ENCODE data around the gene ARGLU1.
A peak's percentile ranks its signal among the peaks of the same experiment; 100 is the strongest.

ARGLU1 gene

GRCh38 chr13:106567474-106568298 is at the start of gene ARGLU1:
TSS of gene ARGLU1 (minus strand) at chr13:106568137. CDS start at chr13:106567919, 218 bp downstream.
- no peak for TF ChIP-seq CTCF (IDR thresholded peaks at IDR 0.05; ENCODE audit: low read depth, low read length, missing control alignments)
- peak; percentile 63 for DNase-seq (ENCODE audit: extremely low read depth, low read depth)
- H3K4me3 ChIP-seq (replicated peaks; ENCODE audit: low read depth, low read length) = peak within 1 kb of the TSS; percentile 93

GRCh38 chr13:106617561-106617960 is 49.6 kb upstream of the ARGLU1 start:
- no peak overlapping the region for H3K4me3 ChIP-seq (replicated peaks; ENCODE audit: low read depth, low read length)
- no peak for TF ChIP-seq CTCF (IDR thresholded peaks at IDR 0.05; ENCODE audit: low read depth, low read length, missing control alignments)
- no peak for DNase-seq (ENCODE audit: extremely low read depth, low read depth)

- DNase-seq (ENCODE audit: extremely low read depth, low read depth) = no peak
- H3K4me3 ChIP-seq (replicated peaks; ENCODE audit: low read depth, low read length) = no peak overlapping the region
- TF ChIP-seq CTCF (IDR thresholded peaks at IDR 0.05; ENCODE audit: low read depth, low read length, missing control alignments) = no peak
Measured at GRCh38 chr13:106616729-106617128, 48.8 kb upstream of the ARGLU1 start.

GRCh38 chr13:106614874-106615273 is 46.9 kb upstream of the ARGLU1 start:
- no peak overlapping the region for H3K4me3 ChIP-seq (replicated peaks; ENCODE audit: low read depth, low read length)
- no peak for TF ChIP-seq CTCF (IDR thresholded peaks at IDR 0.05; ENCODE audit: low read depth, low read length, missing control alignments)
- DNase-seq (ENCODE audit: extremely low read depth, low read depth) = no peak

- TF ChIP-seq CTCF (IDR thresholded peaks at IDR 0.05; ENCODE audit: low read depth, low read length, missing control alignments) = no peak
- no peak for DNase-seq (ENCODE audit: extremely low read depth, low read depth)
- no peak overlapping the region for H3K4me3 ChIP-seq (replicated peaks; ENCODE audit: low read depth, low read length)
Measured at GRCh38 chr13:106612688-106613087, 44.8 kb upstream of the ARGLU1 start.

GRCh38 chr13:106610486-106610885 is 42.5 kb upstream of the ARGLU1 start:
- no peak for TF ChIP-seq CTCF (IDR thresholded peaks at IDR 0.05; ENCODE audit: low read depth, low read length, missing control alignments)
- DNase-seq (ENCODE audit: extremely low read depth, low read depth) = no peak

More at GRCh38 chr13:106610486-106610885, 42.5 kb upstream of the ARGLU1 start:
- H3K4me3 ChIP-seq (replicated peaks; ENCODE audit: low read depth, low read length) = no peak overlapping the region
